C4-2B (cell line): ENCODE data around the gene SKAP2.

Experiments
- ZFX ChIP-seq: fragments of 450-650 bp; IDR thresholded peaks from 2 replicates; pipeline ENCODE4 v1.6.1; 2017
- TF ChIP-seq, protein P1 (sequence below): fragments of 450-650 bp; conservative IDR thresholded peaks from 2 replicates; pipeline ENCODE4 v1.5.1; 2017; ENCODE audit warnings: mild to moderate bottlenecking

DNA sequence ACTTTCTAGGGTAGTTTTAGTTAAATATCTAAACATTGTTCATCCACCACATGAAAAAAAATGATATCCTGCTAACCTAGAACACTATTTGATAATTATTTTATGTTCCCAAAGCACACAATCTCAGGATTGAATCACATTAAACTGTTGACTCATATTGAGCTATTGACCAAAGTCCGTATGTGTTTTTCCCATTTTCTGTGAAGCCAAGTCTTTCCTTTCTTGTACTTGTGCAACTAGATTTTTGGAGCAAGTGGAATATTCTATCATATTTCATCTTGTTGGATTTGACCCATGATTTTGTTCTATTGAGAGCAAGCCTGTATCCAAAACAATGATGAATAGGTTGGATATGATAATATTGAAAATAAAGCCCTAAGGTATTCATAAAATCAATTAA is 164.6 kb downstream of the SKAP2 start:
- TF ChIP-seq, protein P1, sequence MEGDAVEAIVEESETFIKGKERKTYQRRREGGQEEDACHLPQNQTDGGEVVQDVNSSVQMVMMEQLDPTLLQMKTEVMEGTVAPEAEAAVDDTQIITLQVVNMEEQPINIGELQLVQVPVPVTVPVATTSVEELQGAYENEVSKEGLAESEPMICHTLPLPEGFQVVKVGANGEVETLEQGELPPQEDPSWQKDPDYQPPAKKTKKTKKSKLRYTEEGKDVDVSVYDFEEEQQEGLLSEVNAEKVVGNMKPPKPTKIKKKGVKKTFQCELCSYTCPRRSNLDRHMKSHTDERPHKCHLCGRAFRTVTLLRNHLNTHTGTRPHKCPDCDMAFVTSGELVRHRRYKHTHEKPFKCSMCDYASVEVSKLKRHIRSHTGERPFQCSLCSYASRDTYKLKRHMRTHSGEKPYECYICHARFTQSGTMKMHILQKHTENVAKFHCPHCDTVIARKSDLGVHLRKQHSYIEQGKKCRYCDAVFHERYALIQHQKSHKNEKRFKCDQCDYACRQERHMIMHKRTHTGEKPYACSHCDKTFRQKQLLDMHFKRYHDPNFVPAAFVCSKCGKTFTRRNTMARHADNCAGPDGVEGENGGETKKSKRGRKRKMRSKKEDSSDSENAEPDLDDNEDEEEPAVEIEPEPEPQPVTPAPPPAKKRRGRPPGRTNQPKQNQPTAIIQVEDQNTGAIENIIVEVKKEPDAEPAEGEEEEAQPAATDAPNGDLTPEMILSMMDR = no peak
- TF ChIP-seq ZFX = no peak
